Measurements from ENCODE around the gene ANXA10.

DNA sequence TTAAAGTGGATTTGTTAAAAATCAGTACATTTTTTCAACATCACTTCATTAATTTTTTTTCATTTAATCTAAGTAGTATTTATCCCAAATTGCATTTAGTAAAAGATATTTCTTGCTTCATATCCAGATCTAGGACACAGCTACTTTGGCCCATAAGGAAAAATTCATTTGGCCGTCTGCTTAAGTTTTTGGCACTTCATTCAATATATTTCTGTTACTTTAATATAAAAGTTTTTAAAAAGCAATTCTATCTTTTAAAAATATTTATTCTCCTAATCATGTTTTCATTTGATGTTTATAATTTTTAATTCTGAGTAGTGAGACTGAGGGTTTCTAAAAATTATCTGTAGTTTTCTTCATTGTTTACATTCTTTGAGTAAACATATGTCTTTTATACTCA is 28.5 kb downstream of the ANXA10 start:
- TF ChIP-seq, protein P1, sequence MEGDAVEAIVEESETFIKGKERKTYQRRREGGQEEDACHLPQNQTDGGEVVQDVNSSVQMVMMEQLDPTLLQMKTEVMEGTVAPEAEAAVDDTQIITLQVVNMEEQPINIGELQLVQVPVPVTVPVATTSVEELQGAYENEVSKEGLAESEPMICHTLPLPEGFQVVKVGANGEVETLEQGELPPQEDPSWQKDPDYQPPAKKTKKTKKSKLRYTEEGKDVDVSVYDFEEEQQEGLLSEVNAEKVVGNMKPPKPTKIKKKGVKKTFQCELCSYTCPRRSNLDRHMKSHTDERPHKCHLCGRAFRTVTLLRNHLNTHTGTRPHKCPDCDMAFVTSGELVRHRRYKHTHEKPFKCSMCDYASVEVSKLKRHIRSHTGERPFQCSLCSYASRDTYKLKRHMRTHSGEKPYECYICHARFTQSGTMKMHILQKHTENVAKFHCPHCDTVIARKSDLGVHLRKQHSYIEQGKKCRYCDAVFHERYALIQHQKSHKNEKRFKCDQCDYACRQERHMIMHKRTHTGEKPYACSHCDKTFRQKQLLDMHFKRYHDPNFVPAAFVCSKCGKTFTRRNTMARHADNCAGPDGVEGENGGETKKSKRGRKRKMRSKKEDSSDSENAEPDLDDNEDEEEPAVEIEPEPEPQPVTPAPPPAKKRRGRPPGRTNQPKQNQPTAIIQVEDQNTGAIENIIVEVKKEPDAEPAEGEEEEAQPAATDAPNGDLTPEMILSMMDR (conservative IDR thresholded peaks at IDR 0.05; ENCODE audit: low read depth, low read length), result no peak
- TF ChIP-seq EZH2 (IDR thresholded peaks at IDR 0.05; ENCODE audit: low read length, unreplicated experiment) (no peak), EZH2phosphoT487 (IDR thresholded peaks at IDR 0.05; ENCODE audit: borderline replicate concordance, low read length) (no peak)

Data from PC-3 (cell line).